ENCODE results near the gene RUBCNL.
A peak's percentile ranks its signal among the peaks of the same experiment; 100 is the strongest.

Gene RUBCNL

GRCh38 chr13:46340631-46341111 lies 46.4 kb downstream of the RUBCNL start:
- no peak for DNase-seq (ENCODE audit: low read depth in 3 of 3)

- DNase-seq (ENCODE audit: low read depth in 3 of 3), result no peak
Observed at GRCh38 chr13:46340011-46340410, 47.0 kb downstream of the RUBCNL start.

GRCh38 chr13:46339035-46339666 lies 47.9 kb downstream of the RUBCNL start:
- peak in 1 of 3 experiments; percentile 27 for DNase-seq (ENCODE audit: low read depth in 3 of 3)

DNA sequence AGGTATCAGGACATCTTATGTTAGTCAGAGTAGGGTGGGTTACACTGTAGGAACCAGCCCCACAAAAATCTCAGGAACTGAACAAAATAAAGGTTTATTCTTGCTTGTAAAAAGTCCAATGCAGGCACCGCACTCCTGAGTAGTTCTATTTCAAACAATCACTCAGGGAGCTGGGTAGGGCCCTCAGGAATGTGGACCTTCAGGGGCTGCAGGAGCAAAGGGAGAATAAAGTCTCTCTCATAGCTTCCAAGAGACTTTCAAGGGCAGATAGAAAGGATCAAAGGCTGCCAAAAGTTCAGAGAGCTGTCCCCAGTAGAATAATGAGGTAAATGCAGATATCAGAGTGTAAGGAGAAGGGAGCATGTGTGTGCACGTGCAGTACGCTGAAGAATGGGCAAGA lies 49.4 kb downstream of the RUBCNL start:
- no peak for DNase-seq (ENCODE audit: low read depth in 3 of 3)

- DNase-seq (ENCODE audit: low read depth in 3 of 3), result no peak
Observed at GRCh38 chr13:46334035-46334822, 52.8 kb downstream of the RUBCNL start.

DNA sequence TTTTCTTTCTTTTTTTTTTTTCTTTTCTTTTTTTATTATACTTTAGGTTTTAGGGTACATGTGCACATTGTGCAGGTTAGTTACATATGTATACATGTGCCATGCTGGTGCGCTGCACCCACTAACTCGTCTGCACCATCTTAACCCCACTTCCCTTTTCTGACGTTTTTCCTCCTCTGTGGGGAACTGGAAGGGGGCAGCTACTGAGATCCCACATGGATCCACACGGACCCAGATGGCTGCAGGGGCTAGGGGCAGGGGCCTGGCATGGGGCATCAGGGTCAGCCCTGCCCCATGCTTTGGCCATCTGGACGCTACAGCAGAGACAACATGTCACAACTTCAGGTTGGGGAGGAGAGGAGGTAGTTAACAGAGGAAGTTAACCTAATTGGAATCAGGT lies 54.3 kb downstream of the RUBCNL start:
- no peak for DNase-seq (ENCODE audit: low read depth in 3 of 3)

DNA sequence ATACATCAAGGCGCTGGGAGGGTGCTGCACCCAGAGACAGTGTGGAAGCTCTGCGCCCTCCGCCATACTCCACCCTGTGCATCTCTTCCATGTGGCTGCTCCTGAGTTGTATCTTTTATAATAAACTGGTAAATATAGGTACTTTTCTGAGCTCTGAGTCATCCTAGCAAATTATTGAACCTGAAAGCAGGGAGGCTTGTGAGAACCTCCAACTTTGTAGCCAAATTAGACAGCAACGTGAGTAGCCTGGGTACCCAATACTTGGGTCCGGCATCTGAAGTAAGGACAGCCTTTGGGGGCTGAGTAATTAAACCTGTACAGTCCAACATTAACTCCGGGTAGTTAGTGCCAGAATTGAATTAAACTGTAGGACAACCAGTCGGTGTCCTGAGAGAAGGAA lies 57.4 kb downstream of the RUBCNL start:
- DNase-seq (ENCODE audit: low read depth in 3 of 3), result no peak

DNA sequence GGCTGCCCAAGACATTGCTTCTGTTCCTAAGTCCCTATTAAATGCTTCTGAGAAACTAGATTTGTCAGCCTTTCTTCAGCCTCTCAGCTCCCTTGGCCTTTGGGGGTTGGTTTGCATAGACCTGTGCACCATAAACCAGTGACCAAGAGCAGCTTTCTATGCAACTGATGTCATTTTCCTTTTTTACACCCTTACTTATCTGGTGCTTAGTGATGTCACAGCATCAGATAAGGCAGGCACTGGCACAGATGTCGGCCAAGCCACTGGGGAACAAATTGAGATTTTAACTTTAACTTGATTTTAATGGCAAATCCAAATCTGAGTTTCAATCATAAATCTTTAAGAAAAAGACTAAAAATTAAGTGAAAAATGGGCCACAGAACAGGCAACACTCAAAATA lies 59.8 kb downstream of the RUBCNL start:
- DNase-seq (ENCODE audit: low read depth in 3 of 3), result no peak

- DNase-seq (ENCODE audit: low read depth in 3 of 3), result no peak
Observed at GRCh38 chr13:46324976-46325375, 62.1 kb downstream of the RUBCNL start.

DNA sequence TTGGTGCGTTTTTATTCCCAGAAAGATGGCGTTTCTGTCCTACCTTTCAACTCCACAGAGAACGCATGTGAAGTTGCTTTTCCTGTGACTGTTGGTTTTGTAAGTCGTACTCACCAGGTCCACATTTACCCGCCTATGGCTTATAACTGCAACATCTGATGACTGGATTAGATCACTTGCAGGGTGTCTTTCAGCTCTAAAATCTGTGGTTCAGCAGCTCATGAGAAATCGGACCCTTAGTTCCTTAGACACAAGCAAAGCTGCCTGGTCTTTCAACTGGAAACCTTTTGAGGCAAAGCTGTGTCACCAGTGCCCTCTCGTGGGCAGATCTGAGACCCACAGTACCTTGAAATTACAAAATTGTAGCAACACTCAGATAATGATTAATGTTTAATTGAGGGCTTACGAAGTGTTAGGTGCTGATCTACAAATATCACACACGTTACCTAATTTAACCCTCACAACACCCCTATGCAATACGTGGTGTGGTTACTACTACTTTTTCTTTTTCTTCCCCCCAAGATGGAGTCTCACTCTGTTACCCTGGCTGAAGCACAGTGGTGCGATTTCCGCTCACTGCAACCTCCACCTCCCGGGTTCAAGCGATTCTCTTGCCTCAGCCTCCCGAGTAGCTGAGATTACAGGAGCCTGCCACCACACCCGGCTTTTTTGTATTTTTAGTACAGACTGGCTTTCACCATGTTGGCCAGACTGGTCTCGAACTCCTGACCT lies 65.4 kb downstream of the RUBCNL start:
- DNase-seq (ENCODE audit: low read depth in 3 of 3), result peak; percentile 42 to 66 (median 58)

DNA sequence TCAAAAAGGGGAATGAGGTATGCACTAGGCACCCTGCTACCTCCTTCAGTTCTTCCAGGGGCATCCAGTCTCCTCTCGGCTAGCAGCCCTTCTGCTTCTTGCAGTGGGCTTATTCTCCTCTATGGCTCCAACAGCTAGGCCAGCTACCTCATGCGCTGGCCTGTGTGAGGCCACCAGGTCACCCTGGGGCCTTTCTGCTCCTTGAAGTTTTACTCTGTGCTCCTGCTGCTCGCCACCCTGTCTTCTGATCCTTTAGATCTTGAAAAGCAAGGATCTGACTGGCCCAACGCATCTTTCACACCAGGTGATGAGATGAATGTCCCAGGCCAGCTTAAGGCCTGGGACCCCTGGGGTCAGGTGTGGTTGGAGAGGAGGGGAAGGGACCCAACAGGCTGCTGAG lies 66.2 kb downstream of the RUBCNL start:
- no peak for DNase-seq (ENCODE audit: low read depth in 3 of 3)

GRCh38 chr13:46320406-46320805 lies 66.6 kb downstream of the RUBCNL start:
- DNase-seq (ENCODE audit: low read depth in 3 of 3), result no peak

- no peak for DNase-seq (ENCODE audit: low read depth in 3 of 3)
Observed at GRCh38 chr13:46318986-46319385, 68.1 kb downstream of the RUBCNL start.

- DNase-seq (ENCODE audit: low read depth in 3 of 3), result no peak
Observed at GRCh38 chr13:46317120-46317519, 69.9 kb downstream of the RUBCNL start.

DNA sequence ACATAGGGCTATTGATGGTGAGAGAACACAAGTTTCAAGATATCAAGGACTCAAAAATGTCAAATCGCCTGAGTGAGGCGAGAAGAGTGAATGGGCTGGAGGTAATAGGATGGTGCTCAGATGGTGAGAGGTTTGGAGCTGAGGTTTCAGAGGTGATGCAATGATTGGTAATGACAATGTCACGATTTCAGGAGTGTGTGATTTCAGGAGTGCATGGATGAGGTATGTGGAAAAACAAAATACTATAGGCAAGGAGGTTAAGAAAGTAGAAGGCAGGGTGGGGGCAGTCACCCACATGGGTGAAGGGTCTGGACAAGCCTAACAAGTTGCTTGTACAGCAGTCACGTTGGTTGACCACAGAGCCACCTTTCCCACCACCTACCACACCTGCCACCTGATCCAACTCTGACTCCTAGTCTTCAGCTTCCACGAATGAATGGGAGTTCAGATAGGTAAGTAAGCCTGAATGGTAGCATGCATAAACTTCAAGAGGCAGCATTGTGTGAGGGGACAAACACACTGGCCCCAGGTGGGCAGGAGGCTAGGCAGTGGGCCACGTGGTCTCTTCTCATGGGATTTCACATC lies 71.5 kb downstream of the RUBCNL start:
- DNase-seq (ENCODE audit: low read depth in 3 of 3), result no peak

GRCh38 chr13:46315036-46315435 lies 72.0 kb downstream of the RUBCNL start:
- no peak for DNase-seq (ENCODE audit: low read depth in 3 of 3)

GRCh38 chr13:46314587-46314986 lies 72.5 kb downstream of the RUBCNL start:
- DNase-seq (ENCODE audit: low read depth in 3 of 3), result no peak

- no peak for DNase-seq (ENCODE audit: low read depth in 3 of 3)
Observed at GRCh38 chr13:46313432-46314257, 73.4 kb downstream of the RUBCNL start.

- no peak for DNase-seq (ENCODE audit: low read depth in 3 of 3)
Observed at GRCh38 chr13:46313024-46313423, 74.0 kb downstream of the RUBCNL start.

- DNase-seq (ENCODE audit: low read depth in 3 of 3), result no peak
Observed at GRCh38 chr13:46311217-46311616, 75.8 kb downstream of the RUBCNL start.

DNA sequence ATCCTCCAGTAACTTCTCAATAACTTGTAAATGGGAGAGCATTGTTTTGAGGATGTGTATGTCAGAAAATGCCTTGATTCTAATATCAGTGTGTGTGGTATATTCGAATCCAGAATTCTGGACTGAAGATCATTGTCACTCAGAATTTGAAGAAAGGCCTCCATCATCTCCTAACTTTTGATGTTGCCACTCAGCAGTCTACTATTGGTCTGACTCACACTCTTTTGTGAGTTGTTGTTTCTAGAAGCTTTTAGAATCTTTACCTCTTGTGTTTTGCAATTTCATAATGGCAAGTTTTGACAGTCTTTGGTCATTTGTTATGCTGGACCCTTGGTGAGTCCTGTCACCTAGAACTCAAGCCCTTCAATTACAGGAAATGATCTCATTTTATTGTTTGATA lies 77.0 kb downstream of the RUBCNL start:
- no peak for DNase-seq (ENCODE audit: low read depth in 3 of 3)
